HUES6 (cell line): Measurements from ENCODE around the gene MED13L.
A peak's percentile ranks its signal among the peaks of the same experiment; 100 is the strongest.

Experiments used
- H3K27ac ChIP-seq: 2 replicates; pipeline ENCODE4 v1.7.0; 2013; ENCODE audit warnings: low read depth, mild to moderate bottlenecking, low read length, inconsistent platforms
- H3K27me3 ChIP-seq: 2 replicates; pipeline ENCODE4 v1.6.1; 2013; ENCODE audit warnings: low read length; ENCODE audit not compliant: control insufficient read depth, insufficient read depth
- H3K36me3 ChIP-seq: 2 replicates; pipeline ENCODE4 v1.6.1; 2013; ENCODE audit warnings: low read length; ENCODE audit not compliant: control insufficient read depth, insufficient read depth
- H3K4me1 ChIP-seq: 2 replicates; pipeline ENCODE4 v1.6.1; 2013; ENCODE audit warnings: low read length; ENCODE audit not compliant: control insufficient read depth, insufficient read depth
- H3K4me3 ChIP-seq: 2 replicates; pipeline ENCODE4 v1.5.1; 2013; ENCODE audit warnings: low read depth, low read length
- H3K9ac ChIP-seq: one replicate; pipeline ENCODE4 v1.6.1; 2013; ENCODE audit warnings: mild to moderate bottlenecking, low read length
- H3K9me3 ChIP-seq: 2 replicates; pipeline ENCODE4 v1.6.1; 2013; ENCODE audit warnings: low read depth, low read length; ENCODE audit not compliant: control insufficient read depth, insufficient read depth

The MED13L gene

GRCh38 chr12:116196752-116197718, 80.5 kb downstream of the MED13L start:
- H3K9ac ChIP-seq = no peak overlapping the region
- peaks cover 7% of the 10 kb centered on the region; the same call in 1 of the 2 replicates for H3K4me1 ChIP-seq
- no peak overlapping the region for H3K4me3 ChIP-seq
- H3K9me3 ChIP-seq = no peaks in the 10 kb centered on the region
- H3K27ac ChIP-seq = no peak overlapping the region
- no peaks in the 10 kb centered on the region for H3K36me3 ChIP-seq
- H3K27me3 ChIP-seq = no peaks in the 10 kb centered on the region

- H3K4me1 ChIP-seq = peaks cover 7% of the 10 kb centered on the region; the same call in 1 of the 2 replicates
Observed at GRCh38 chr12:116196226-116196625, 81.3 kb downstream of the MED13L start.

GRCh38 chr12:116194935-116195431, 82.5 kb downstream of the MED13L start:
- Histone ChIP-seq H3K27me3 (no peaks in the 10 kb centered on the region), H3K4me3 (no peak overlapping the region), H3K9ac (no peak overlapping the region), H3K4me1 (peaks cover 7% of the 10 kb centered on the region; the same call in 1 of the 2 replicates), H3K36me3 (no peaks in the 10 kb centered on the region), H3K27ac (no peak overlapping the region), H3K9me3 (no peaks in the 10 kb centered on the region)

More at GRCh38 chr12:116196226-116196625, 81.3 kb downstream of the MED13L start:
- Histone ChIP-seq H3K4me3 (no peak overlapping the region), H3K27me3 (no peaks in the 10 kb centered on the region), H3K9me3 (no peaks in the 10 kb centered on the region), H3K36me3 (no peaks in the 10 kb centered on the region), H3K27ac (no peak overlapping the region), H3K9ac (no peak overlapping the region)

GRCh38 chr12:116189692-116190091, 87.8 kb downstream of the MED13L start:
- Histone ChIP-seq H3K27me3 (no peaks in the 10 kb centered on the region), H3K9me3 (no peaks in the 10 kb centered on the region), H3K9ac (no peak overlapping the region), H3K4me1 (peaks cover 14% of the 10 kb centered on the region), H3K27ac (no peak overlapping the region), H3K4me3 (no peak overlapping the region), H3K36me3 (no peaks in the 10 kb centered on the region)

GRCh38 chr12:116188581-116188980, 88.9 kb downstream of the MED13L start:
- H3K27ac ChIP-seq = no peak overlapping the region
- peaks cover 13% of the 10 kb centered on the region for H3K4me1 ChIP-seq
- no peaks in the 10 kb centered on the region for H3K36me3 ChIP-seq
- no peaks in the 10 kb centered on the region for H3K9me3 ChIP-seq
- no peaks in the 10 kb centered on the region for H3K27me3 ChIP-seq
- no peak overlapping the region for H3K9ac ChIP-seq
- H3K4me3 ChIP-seq = no peak overlapping the region

GRCh38 chr12:116187151-116187511, 90.4 kb downstream of the MED13L start:
- peaks cover 24% of the 10 kb centered on the region for H3K4me1 ChIP-seq
- no peak overlapping the region for H3K4me3 ChIP-seq
- no peaks in the 10 kb centered on the region for H3K27me3 ChIP-seq
- no peak overlapping the region for H3K27ac ChIP-seq
- no peak overlapping the region for H3K9ac ChIP-seq
- H3K36me3 ChIP-seq = no peaks in the 10 kb centered on the region
- H3K9me3 ChIP-seq = no peaks in the 10 kb centered on the region

GRCh38 chr12:116186482-116187150, 90.9 kb downstream of the MED13L start:
- Histone ChIP-seq H3K4me1 (peaks cover 24% of the 10 kb centered on the region), H3K9me3 (no peaks in the 10 kb centered on the region), H3K36me3 (no peaks in the 10 kb centered on the region), H3K4me3 (no peak overlapping the region), H3K9ac (no peak overlapping the region), H3K27me3 (no peaks in the 10 kb centered on the region), H3K27ac (0 out of 2 replicates have a peak overlapping the region, but pooled peaks have one; percentile 30)

GRCh38 chr12:116184763-116185162, 92.7 kb downstream of the MED13L start:
- no peaks in the 10 kb centered on the region for H3K27me3 ChIP-seq
- H3K27ac ChIP-seq = no peak overlapping the region
- H3K36me3 ChIP-seq = no peaks in the 10 kb centered on the region
- no peak overlapping the region for H3K4me3 ChIP-seq
- peaks cover 24% of the 10 kb centered on the region for H3K4me1 ChIP-seq
- no peaks in the 10 kb centered on the region for H3K9me3 ChIP-seq
- H3K9ac ChIP-seq = no peak overlapping the region

- Histone ChIP-seq H3K9ac (no peak overlapping the region), H3K27ac (no peak overlapping the region), H3K36me3 (no peaks in the 10 kb centered on the region), H3K4me3 (no peak overlapping the region), H3K4me1 (peaks cover 24% of the 10 kb centered on the region), H3K27me3 (no peaks in the 10 kb centered on the region), H3K9me3 (no peaks in the 10 kb centered on the region)
Observed at GRCh38 chr12:116183741-116184141, 93.8 kb downstream of the MED13L start.

GRCh38 chr12:116182359-116183063, 95.0 kb downstream of the MED13L start:
- Histone ChIP-seq H3K36me3 (no peaks in the 10 kb centered on the region), H3K4me1 (peaks cover 24% of the 10 kb centered on the region), H3K9ac (no peak overlapping the region), H3K27me3 (no peaks in the 10 kb centered on the region), H3K27ac (no peak overlapping the region), H3K9me3 (no peaks in the 10 kb centered on the region), H3K4me3 (no peak overlapping the region)
